H1 (cell line): ENCODE data around the gene ACBD4. TPM values are rescaled to one million over a fixed set of nuclear protein-coding genes. Genes with fewer than 3 reads are reported as not detected.

Experiments
- BRCA1 ChIP-seq: IDR thresholded peaks from 2 replicates; pipeline ENCODE4 v1.6.1; 2012; ENCODE audit warnings: low read depth, low read length, improper control_type of control experiment
- POU5F1 ChIP-seq: IDR thresholded peaks from 2 replicates; pipeline ENCODE4 v1.6.1; 2011; ENCODE audit warnings: low read depth, mild to moderate bottlenecking, low read length, moderate library complexity
- RAD21 ChIP-seq, 2 experiments: IDR thresholded peaks in 1 of 2; conservative IDR thresholded peaks in 1 of 2; 2 replicates each; pipeline ENCODE4 v1.6.1; 2011; ENCODE audit warnings: low read depth in 2 of 2, low read length in 2 of 2, improper control_type of control experiment in 1 of 2, inconsistent platforms in 1 of 2, mild to moderate bottlenecking in 1 of 2, moderate library complexity in 1 of 2
- RBBP5 ChIP-seq: IDR thresholded peaks from 2 replicates; pipeline ENCODE4 v1.7.1; 2012; ENCODE audit warnings: low read depth, mild to moderate bottlenecking, inconsistent platforms, low read length, moderate library complexity, borderline replicate concordance
- ZNF274 ChIP-seq: IDR thresholded peaks from 2 replicates; pipeline ENCODE4 v1.7.0; 2012; ENCODE audit warnings: low read length, borderline replicate concordance; ENCODE audit errors: extremely low read depth
- polyA plus RNA-seq, 7 experiments: library from polyadenylated mRNA; depleted of rRNA in 3 of 7; stranded (reverse) in 5 of 7; unstranded in 2 of 7; fragments of >200 nt in 5 of 7; fragments of 200-250 nt in 2 of 7; gene quantifications; 1 replicate in 5 of 7; 2 replicates in 1 of 7; 4 replicates in 1 of 7; pipeline versions ENCODE4 v1.2.1 to v1.2.3, GENCODE V29; 2011 to 2013; ENCODE audit warnings: missing spikeins in 2 of 7, mixed read lengths in 2 of 7
- total RNA-seq: library from RNA; stranded (reverse); fragmentation: NEBNext Ultra II Directional; extraction: Animal tissue kit (Norgen Biotek cat#: 25700); gene quantifications from 2 replicates; pipeline ENCODE4 v1.2.1, GENCODE V29; 2021
- TF ChIP-seq, protein P1 (sequence below): fragments of 300-600 bp; sonication (generic); IDR thresholded peaks from 2 replicates; pipeline ENCODE4 v1.7.1; 2012; ENCODE audit warnings: low read length, moderate library complexity, mild to moderate bottlenecking, inconsistent platforms; ENCODE audit not compliant: insufficient replicate concordance

The ACBD4 gene
- total and polyA plus RNA-seq, 2 of the 8 experiments (the other 6 are each of a cell fraction or from before 2014, with no cell fraction given) = 7.3 to 10.7 TPM

DNA sequence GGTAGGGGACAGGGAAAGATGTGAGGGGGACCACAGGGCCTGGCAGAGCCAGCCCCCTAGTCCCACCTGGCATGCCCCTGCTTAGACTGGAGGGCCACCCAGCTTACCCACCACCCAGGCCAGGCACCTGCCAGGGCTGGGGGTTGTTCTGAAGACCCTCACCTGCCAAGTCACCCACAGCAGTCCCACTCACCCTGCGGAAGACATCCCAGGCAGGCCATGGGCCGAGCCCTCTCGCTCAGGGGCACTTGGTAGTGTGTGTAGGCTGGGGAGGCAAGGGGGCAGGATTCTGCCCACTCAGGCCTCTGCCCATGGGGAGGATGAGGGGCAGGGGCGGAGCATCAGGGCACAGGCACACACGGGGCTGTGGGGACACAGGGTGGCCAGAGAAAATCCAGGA is 7.2 kb upstream of the ACBD4 start (continued):
- TF ChIP-seq RBBP5 = no peak
- TF ChIP-seq ZNF274 = no peak
- no peak for TF ChIP-seq RAD21 (IDR thresholded peaks at IDR 0.05 in 1 of 2, conservative IDR thresholded peaks at IDR 0.05 in 1 of 2; ENCODE audit: low read depth in 2 of 2, low read length in 2 of 2)
- TF ChIP-seq, protein P1, sequence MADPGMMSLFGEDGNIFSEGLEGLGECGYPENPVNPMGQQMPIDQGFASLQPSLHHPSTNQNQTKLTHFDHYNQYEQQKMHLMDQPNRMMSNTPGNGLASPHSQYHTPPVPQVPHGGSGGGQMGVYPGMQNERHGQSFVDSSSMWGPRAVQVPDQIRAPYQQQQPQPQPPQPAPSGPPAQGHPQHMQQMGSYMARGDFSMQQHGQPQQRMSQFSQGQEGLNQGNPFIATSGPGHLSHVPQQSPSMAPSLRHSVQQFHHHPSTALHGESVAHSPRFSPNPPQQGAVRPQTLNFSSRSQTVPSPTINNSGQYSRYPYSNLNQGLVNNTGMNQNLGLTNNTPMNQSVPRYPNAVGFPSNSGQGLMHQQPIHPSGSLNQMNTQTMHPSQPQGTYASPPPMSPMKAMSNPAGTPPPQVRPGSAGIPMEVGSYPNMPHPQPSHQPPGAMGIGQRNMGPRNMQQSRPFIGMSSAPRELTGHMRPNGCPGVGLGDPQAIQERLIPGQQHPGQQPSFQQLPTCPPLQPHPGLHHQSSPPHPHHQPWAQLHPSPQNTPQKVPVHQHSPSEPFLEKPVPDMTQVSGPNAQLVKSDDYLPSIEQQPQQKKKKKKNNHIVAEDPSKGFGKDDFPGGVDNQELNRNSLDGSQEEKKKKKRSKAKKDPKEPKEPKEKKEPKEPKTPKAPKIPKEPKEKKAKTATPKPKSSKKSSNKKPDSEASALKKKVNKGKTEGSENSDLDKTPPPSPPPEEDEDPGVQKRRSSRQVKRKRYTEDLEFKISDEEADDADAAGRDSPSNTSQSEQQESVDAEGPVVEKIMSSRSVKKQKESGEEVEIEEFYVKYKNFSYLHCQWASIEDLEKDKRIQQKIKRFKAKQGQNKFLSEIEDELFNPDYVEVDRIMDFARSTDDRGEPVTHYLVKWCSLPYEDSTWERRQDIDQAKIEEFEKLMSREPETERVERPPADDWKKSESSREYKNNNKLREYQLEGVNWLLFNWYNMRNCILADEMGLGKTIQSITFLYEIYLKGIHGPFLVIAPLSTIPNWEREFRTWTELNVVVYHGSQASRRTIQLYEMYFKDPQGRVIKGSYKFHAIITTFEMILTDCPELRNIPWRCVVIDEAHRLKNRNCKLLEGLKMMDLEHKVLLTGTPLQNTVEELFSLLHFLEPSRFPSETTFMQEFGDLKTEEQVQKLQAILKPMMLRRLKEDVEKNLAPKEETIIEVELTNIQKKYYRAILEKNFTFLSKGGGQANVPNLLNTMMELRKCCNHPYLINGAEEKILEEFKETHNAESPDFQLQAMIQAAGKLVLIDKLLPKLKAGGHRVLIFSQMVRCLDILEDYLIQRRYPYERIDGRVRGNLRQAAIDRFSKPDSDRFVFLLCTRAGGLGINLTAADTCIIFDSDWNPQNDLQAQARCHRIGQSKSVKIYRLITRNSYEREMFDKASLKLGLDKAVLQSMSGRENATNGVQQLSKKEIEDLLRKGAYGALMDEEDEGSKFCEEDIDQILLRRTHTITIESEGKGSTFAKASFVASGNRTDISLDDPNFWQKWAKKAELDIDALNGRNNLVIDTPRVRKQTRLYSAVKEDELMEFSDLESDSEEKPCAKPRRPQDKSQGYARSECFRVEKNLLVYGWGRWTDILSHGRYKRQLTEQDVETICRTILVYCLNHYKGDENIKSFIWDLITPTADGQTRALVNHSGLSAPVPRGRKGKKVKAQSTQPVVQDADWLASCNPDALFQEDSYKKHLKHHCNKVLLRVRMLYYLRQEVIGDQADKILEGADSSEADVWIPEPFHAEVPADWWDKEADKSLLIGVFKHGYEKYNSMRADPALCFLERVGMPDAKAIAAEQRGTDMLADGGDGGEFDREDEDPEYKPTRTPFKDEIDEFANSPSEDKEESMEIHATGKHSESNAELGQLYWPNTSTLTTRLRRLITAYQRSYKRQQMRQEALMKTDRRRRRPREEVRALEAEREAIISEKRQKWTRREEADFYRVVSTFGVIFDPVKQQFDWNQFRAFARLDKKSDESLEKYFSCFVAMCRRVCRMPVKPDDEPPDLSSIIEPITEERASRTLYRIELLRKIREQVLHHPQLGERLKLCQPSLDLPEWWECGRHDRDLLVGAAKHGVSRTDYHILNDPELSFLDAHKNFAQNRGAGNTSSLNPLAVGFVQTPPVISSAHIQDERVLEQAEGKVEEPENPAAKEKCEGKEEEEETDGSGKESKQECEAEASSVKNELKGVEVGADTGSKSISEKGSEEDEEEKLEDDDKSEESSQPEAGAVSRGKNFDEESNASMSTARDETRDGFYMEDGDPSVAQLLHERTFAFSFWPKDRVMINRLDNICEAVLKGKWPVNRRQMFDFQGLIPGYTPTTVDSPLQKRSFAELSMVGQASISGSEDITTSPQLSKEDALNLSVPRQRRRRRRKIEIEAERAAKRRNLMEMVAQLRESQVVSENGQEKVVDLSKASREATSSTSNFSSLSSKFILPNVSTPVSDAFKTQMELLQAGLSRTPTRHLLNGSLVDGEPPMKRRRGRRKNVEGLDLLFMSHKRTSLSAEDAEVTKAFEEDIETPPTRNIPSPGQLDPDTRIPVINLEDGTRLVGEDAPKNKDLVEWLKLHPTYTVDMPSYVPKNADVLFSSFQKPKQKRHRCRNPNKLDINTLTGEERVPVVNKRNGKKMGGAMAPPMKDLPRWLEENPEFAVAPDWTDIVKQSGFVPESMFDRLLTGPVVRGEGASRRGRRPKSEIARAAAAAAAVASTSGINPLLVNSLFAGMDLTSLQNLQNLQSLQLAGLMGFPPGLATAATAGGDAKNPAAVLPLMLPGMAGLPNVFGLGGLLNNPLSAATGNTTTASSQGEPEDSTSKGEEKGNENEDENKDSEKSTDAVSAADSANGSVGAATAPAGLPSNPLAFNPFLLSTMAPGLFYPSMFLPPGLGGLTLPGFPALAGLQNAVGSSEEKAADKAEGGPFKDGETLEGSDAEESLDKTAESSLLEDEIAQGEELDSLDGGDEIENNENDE = no peak
- no peak for TF ChIP-seq BRCA1
- no peak for TF ChIP-seq POU5F1
- TF ChIP-seq, all 59 proteins: peak for 0
